K562 (cell line): Measurements from ENCODE around the gene SAMD10. TPM values are rescaled to one million over a fixed set of nuclear protein-coding genes. Genes with fewer than 3 reads are reported as not detected.

ENCODE experiments used
- ATF7 ChIP-seq: fragments of 450-650 bp; IDR thresholded peaks from 2 replicates; pipeline ENCODE4 v1.7.1; 2014; ENCODE audit warnings: mild to moderate bottlenecking, moderate library complexity
- BRD9 ChIP-seq: fragments of 450-650 bp; IDR thresholded peaks from 2 replicates; pipeline ENCODE4 v1.6.1; 2018; ENCODE audit warnings: low read depth; ENCODE audit not compliant: partially characterized antibody
- EWSR1 ChIP-seq: fragments of 450-650 bp; IDR thresholded peaks from 2 replicates; pipeline ENCODE4 v1.6.1; 2018; ENCODE audit warnings: borderline replicate concordance, mild to moderate bottlenecking, low read depth, moderate library complexity; ENCODE audit not compliant: partially characterized antibody
- GABPB1 ChIP-seq: sonication (generic); formaldehyde crosslinking; IDR thresholded peaks from 2 replicates; pipeline ENCODE4 v1.8.0; 2022; ENCODE audit warnings: mild to moderate bottlenecking, missing genetic modification reagents
- GTF2F1 ChIP-seq: IDR thresholded peaks from 2 replicates; pipeline ENCODE4 v1.6.1; 2011; ENCODE audit warnings: low read depth, low read length, improper control_type of control experiment
- HNRNPLL ChIP-seq: fragments of 200-400 bp; formaldehyde crosslinking; IDR thresholded peaks from 2 replicates; pipeline ENCODE4 v1.6.1; 2017; ENCODE audit warnings: low read length, low read depth, mild to moderate bottlenecking; ENCODE audit not compliant: poor library complexity, severe bottlenecking
- L3MBTL2 ChIP-seq: fragments of 450-650 bp; IDR thresholded peaks from 2 replicates; pipeline ENCODE4 v1.6.1; 2016; ENCODE audit warnings: mild to moderate bottlenecking, moderate library complexity
- MGA ChIP-seq: fragments of 450-650 bp; IDR thresholded peaks from 2 replicates; pipeline ENCODE4 v1.6.1; 2016; ENCODE audit warnings: mild to moderate bottlenecking, moderate library complexity
- OTX1 ChIP-seq: fragments of 450-650 bp; formaldehyde crosslinking; IDR thresholded peaks from 2 replicates; pipeline ENCODE4 v1.4.0; 2022; ENCODE audit warnings: mild to moderate bottlenecking
- POLR2AphosphoS2 ChIP-seq: IDR thresholded peaks from 2 replicates; pipeline ENCODE4 v1.6.1; 2012; ENCODE audit warnings: low read length, improper control_type of control experiment
- SMAD3 ChIP-seq: fragments of 450-650 bp; formaldehyde crosslinking; conservative IDR thresholded peaks from 2 replicates; pipeline ENCODE4 v1.4.0; 2020; ENCODE audit warnings: mild to moderate bottlenecking
- SMC3 ChIP-seq: conservative IDR thresholded peaks from 2 replicates; pipeline ENCODE4 v1.6.1; 2011; ENCODE audit warnings: low read depth, low read length, improper control_type of control experiment; ENCODE audit not compliant: insufficient read depth
- polyA plus RNA-seq, 8 experiments: library from polyadenylated mRNA; depleted of rRNA in 4 of 8; stranded (reverse) in 5 of 8; unstranded in 3 of 8; fragments of >200 nt; fragmentation: Nextera tagmentation in 2 of 8; fragmentation: Illumina TruSeq in 1 of 8; extraction: Ambion mirVana in 2 of 8; extraction: Trizol in 1 of 8; gene quantifications; 2 replicates each; pipeline versions ENCODE4 v1.2.1 to v1.2.3, GENCODE V29; 2011 to 2014; ENCODE audit warnings: inconsistent platforms in 1 of 8, missing spikeins in 1 of 8
- total RNA-seq, 7 experiments: library from RNA; depleted of rRNA in 6 of 7; stranded (reverse); fragments of >200 nt in 6 of 7; fragmentation: Illumina TruSeq in 2 of 7; extraction: Trizol in 2 of 7; gene quantifications; 2 replicates each; pipeline versions ENCODE4 v1.2.1 to v1.2.3, GENCODE V29; 2011 to 2021; ENCODE audit warnings: low replicate concordance in 1 of 7
- TF ChIP-seq, protein P1 (sequence below), 2 experiments: fragments of 150-350 bp in 1 of 2; IDR thresholded peaks; 2 replicates each; pipeline ENCODE4 v1.6.1; 2012 to 2016; ENCODE audit warnings: low read depth in 2 of 2, low read length in 2 of 2, mild to moderate bottlenecking in 1 of 2, moderate library complexity in 1 of 2

The SAMD10 gene
- total and polyA plus RNA-seq, 9 of the 15 experiments (the other 6 are each of a cell fraction or from before 2014, with no cell fraction given): 0.37 to 15.2 (median 4.8) TPM

DNA sequence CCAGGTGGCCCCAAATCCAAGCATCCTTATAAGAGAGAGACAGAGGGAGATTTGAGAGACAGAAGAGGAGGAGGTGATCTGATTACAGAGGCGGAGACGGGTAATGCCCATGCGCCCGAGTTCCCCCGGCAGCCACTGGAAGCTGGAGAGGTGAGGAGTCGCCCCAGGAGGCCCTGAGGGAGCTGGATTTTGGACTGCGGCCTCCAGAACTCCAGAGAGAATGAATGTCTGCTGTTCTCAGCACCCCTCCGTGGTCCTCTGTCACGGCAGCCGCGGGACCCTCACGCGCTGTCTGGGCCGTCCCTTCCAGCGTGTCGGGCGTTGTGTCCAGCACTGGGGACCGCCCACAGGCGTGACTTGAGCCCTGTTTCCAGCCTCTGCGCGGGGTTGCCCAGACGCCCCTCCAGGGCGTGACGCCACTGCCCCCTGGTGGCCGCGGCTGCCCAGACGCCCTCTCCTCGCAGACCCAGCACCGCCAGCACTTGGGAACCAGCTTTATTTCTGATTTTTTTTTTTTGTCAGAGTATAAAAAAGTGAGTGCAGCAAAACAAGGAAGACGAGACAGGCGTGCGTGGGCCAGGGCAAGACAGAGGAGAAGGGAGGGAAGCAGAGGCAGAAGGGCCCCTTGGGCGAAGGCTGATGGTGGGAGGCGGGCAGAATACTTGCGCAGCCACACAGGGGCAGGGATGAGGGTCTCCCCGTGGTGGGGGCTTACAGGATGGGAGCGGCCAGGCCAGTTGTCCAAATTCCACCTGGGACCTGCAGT is 5.6 kb downstream of the SAMD10 start (continued):
- TF ChIP-seq MGA (no peak), ATF7 (peak; percentile 44; the same call in 1 of the 2 replicates), OTX1 (CRISPR knock-in tag) (no peak), SMAD3 (no peak), GABPB1 (CRISPR knock-in tag) (peak; percentile 70), GTF2F1 (0 out of 2 replicates have a peak, but pooled peaks have one; percentile 22), SMC3 (peak; percentile 95), POLR2AphosphoS2 (no peak), HNRNPLL (no peak), L3MBTL2 (peak; percentile 70), BRD9 (no peak), EWSR1 (no peak)
- TF ChIP-seq, protein P1, sequence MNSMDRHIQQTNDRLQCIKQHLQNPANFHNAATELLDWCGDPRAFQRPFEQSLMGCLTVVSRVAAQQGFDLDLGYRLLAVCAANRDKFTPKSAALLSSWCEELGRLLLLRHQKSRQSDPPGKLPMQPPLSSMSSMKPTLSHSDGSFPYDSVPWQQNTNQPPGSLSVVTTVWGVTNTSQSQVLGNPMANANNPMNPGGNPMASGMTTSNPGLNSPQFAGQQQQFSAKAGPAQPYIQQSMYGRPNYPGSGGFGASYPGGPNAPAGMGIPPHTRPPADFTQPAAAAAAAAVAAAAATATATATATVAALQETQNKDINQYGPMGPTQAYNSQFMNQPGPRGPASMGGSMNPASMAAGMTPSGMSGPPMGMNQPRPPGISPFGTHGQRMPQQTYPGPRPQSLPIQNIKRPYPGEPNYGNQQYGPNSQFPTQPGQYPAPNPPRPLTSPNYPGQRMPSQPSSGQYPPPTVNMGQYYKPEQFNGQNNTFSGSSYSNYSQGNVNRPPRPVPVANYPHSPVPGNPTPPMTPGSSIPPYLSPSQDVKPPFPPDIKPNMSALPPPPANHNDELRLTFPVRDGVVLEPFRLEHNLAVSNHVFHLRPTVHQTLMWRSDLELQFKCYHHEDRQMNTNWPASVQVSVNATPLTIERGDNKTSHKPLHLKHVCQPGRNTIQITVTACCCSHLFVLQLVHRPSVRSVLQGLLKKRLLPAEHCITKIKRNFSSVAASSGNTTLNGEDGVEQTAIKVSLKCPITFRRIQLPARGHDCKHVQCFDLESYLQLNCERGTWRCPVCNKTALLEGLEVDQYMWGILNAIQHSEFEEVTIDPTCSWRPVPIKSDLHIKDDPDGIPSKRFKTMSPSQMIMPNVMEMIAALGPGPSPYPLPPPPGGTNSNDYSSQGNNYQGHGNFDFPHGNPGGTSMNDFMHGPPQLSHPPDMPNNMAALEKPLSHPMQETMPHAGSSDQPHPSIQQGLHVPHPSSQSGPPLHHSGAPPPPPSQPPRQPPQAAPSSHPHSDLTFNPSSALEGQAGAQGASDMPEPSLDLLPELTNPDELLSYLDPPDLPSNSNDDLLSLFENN (IDR thresholded peaks at IDR 0.05; ENCODE audit: low read depth in 2 of 2, low read length in 2 of 2): 0 out of 4 replicates have a peak, but pooled peaks of 1 of the 2 experiments have one; percentile 39
